Left lobe of liver (tissue), 2 donors: ENCODE data around the gene IFI30. TPM values are rescaled to one million over a fixed set of nuclear protein-coding genes. Genes with fewer than 3 reads are reported as not detected.
"Not testable (repeated sequence)": the region's sequence is repeated elsewhere in the genome, so short reads cannot be mapped to it uniquely, and the experiment has no call there.

ENCODE experiments used
- ATAC-seq: fragments of 200-7000 bp; cut with Tn5 transposase; one replicate; pipeline ENCODE4 v1.9.1; 2020; ENCODE audit warnings: mild to moderate bottlenecking, moderate library complexity
- DNase-seq: peaks from one replicate; pipeline ENCODE4 v3.0.0-alpha.2; 2020; ENCODE audit warnings: low spot score
- total RNA-seq: library from RNA; stranded (reverse); gene quantifications from one replicate; pipeline ENCODE4 v1.2.1, GENCODE V29; 2021
- donor health status: DM: no; HTN: no; CAD: no; lungs with moderate emphysema.
- donor health status: DM: no; HTN: yes; CAD: no.

The IFI30 gene
- total RNA-seq, 1 donor from 2014 or later: 57.6 TPM

- no peak for DNase-seq
Measured at GRCh38 chr19:18202397-18202777, 28.8 kb downstream of the IFI30 start.

GRCh38 chr19:18202778-18203407 is 29.3 kb downstream of the IFI30 start:
- DNase-seq (peak; percentile 58), ATAC-seq (no peak)

More at GRCh38 chr19:18202397-18202777, 28.8 kb downstream of the IFI30 start:
- ATAC-seq: no peak

GRCh38 chr19:18203408-18203862 is 29.8 kb downstream of the IFI30 start:
- no peak for DNase-seq
- peak; percentile 13 for ATAC-seq

- peak; percentile 100 for DNase-seq
- ATAC-seq: peak; percentile 91
Measured at GRCh38 chr19:18203863-18204393, 30.3 kb downstream of the IFI30 start, which contains the start of gene RAB3A. TSS of gene RAB3A (minus strand) at chr19:18204042. CDS start at chr19:18202740, 1,302 bp downstream.

GRCh38 chr19:18204394-18205199 is 31.0 kb downstream of the IFI30 start:
- DNase-seq: no peak
- peak; percentile 50 for ATAC-seq

- peak; percentile 77 for DNase-seq
- ATAC-seq: peak; percentile 24
Measured at GRCh38 chr19:18205200-18205892, 31.7 kb downstream of the IFI30 start.

GRCh38 chr19:18206018-18206417 is 32.4 kb downstream of the IFI30 start:
- ATAC-seq: no peak
- DNase-seq: no peak

- ATAC-seq (no peak), DNase-seq (no peak)
Measured at GRCh38 chr19:18208098-18208951, 34.7 kb downstream of the IFI30 start.

- DNase-seq, ATAC-seq: not testable (repeated sequence)
Measured at GRCh38 chr19:18209912-18210311, 36.3 kb downstream of the IFI30 start.

GRCh38 chr19:18211683-18212082 is 38.1 kb downstream of the IFI30 start:
- DNase-seq (no peak), ATAC-seq (no peak)

GRCh38 chr19:18214779-18215433 is 41.3 kb downstream of the IFI30 start:
- ATAC-seq (no peak), DNase-seq (no peak)

- ATAC-seq (no peak), DNase-seq (no peak)
Measured at GRCh38 chr19:18216789-18217188, 43.2 kb downstream of the IFI30 start.

GRCh38 chr19:18218159-18218558 is 44.5 kb downstream of the IFI30 start:
- ATAC-seq: no peak
- no peak for DNase-seq

GRCh38 chr19:18218600-18218999 is 45.0 kb downstream of the IFI30 start:
- no peak for ATAC-seq
- no peak for DNase-seq

GRCh38 chr19:18219911-18220631 is 46.5 kb downstream of the IFI30 start:
- no peak for DNase-seq
- no peak for ATAC-seq

GRCh38 chr19:18220632-18221275 is 47.1 kb downstream of the IFI30 start:
- ATAC-seq: no peak
- DNase-seq: no peak

- no peak for DNase-seq
Measured at GRCh38 chr19:18221815-18222725, 48.5 kb downstream of the IFI30 start.

More at GRCh38 chr19:18221815-18222725, 48.5 kb downstream of the IFI30 start:
- ATAC-seq: no peak
